ENCODE data around the gene ALKBH7. TPM values are rescaled to one million over a fixed set of nuclear protein-coding genes. Genes with fewer than 3 reads are reported as not detected.

ALKBH7 gene
- total and polyA plus RNA-seq, 2 experiments from 2014 or later, result 75.4 to 76.1 TPM

- no peak for TF ChIP-seq ZNF462 (CRISPR knock-in tag; IDR thresholded peaks at IDR 0.05)
- no peak for TF ChIP-seq NANOG (IDR thresholded peaks at IDR 0.05; ENCODE audit: borderline replicate concordance)
- TF ChIP-seq JUNB (IDR thresholded peaks at IDR 0.05; ENCODE audit: unreplicated experiment), result no peak
- TF ChIP-seq STAT1 (IDR thresholded peaks at IDR 0.05; ENCODE audit: unreplicated experiment), result no peak
These were observed 40.0 kb downstream of the ALKBH7 start (continued) for GRCh38 chr19:6412447-6413091.

- peaks cover 10% of the 10 kb centered on the region for H3K4me1 ChIP-seq (ENCODE audit: insufficient read depth)
- H2AFZ ChIP-seq, result no peak overlapping the region
- peak overlapping the region; percentile 62; the same call in 1 of the 2 replicates for H3K4me2 ChIP-seq
- no peak overlapping the region for H3K27ac Mint-ChIP-seq
- H3K9me3 Mint-ChIP-seq, result no peaks in the 10 kb centered on the region; the same call in 2 of the 3 replicates
- no peaks in the 10 kb centered on the region for H3K27me3 ChIP-seq (ENCODE audit: insufficient read depth)
- H3K4me1 Mint-ChIP-seq, result peaks cover 21% of the 10 kb centered on the region
- H3K27me3 Mint-ChIP-seq (ENCODE audit: insufficient read depth, low read depth, poor library complexity), result peaks cover 10% of the 10 kb centered on the region
- peak overlapping the region; percentile 94 for H3K27ac ChIP-seq (ENCODE audit: low read depth)
- peaks cover 10% of the 10 kb centered on the region; the same call in 1 of the 2 replicates for H3K36me3 ChIP-seq (ENCODE audit: insufficient read depth)
- H3K4me3 Mint-ChIP-seq, result no peak overlapping the region
- peaks cover 24% of the 10 kb centered on the region for H3F3A ChIP-seq (replicated peaks; ENCODE audit: low read depth)
- H4K20me1 ChIP-seq (replicated peaks; ENCODE audit: insufficient read depth), result 0 out of 2 replicates have a peak, but pooled peaks cover 8% of the 10 kb centered on the region
- peaks cover 52% of the 10 kb centered on the region for H3K36me3 Mint-ChIP-seq (ENCODE audit: low read depth)
- no peak overlapping the region for H3K4me3 ChIP-seq
- 0 out of 2 replicates have a peak, but pooled peaks cover 7% of the 10 kb centered on the region for H3K79me2 ChIP-seq (replicated peaks; ENCODE audit: insufficient read depth)
- H3K9me2 ChIP-seq (ENCODE audit: insufficient read depth), result no peaks in the 10 kb centered on the region
- ATAC-seq (no peak), DNase-seq (ENCODE audit: low spot score) (peak; percentile 29)
- no peak for TF ChIP-seq JUNB (IDR thresholded peaks at IDR 0.05; ENCODE audit: unreplicated experiment)
- TF ChIP-seq ETS1 (IDR thresholded peaks at IDR 0.05), result no peak
- TF ChIP-seq NANOG (IDR thresholded peaks at IDR 0.05; ENCODE audit: borderline replicate concordance), result no peak
- TF ChIP-seq REST (IDR thresholded peaks at IDR 0.05; ENCODE audit: unreplicated experiment), result no peak
- no peak for TF ChIP-seq ZNF331 (CRISPR knock-in tag; IDR thresholded peaks at IDR 0.05; ENCODE audit: low read depth)
These were observed 40.7 kb downstream of the ALKBH7 start for GRCh38 chr19:6413291-6413690.
